Kidney tubule cell (primary cell): ENCODE results near the gene TM2D3.
"Not testable (repeated sequence)": the region's sequence is repeated elsewhere in the genome, so short reads cannot be mapped to it uniquely, and the experiment has no call there.

Source experiments
- DNase-seq: peaks from one replicate; pipeline ENCODE4 v3.0.0-alpha.2; 2018; ENCODE audit warnings: low spot score

TM2D3 gene

GRCh38 chr15:101657171-101657570, 5.0 kb upstream of the TM2D3 start:
- no peak for DNase-seq

- not testable (repeated sequence) for DNase-seq
These were observed 2.6 kb upstream of the TM2D3 start for GRCh38 chr15:101654624-101655337.

DNA sequence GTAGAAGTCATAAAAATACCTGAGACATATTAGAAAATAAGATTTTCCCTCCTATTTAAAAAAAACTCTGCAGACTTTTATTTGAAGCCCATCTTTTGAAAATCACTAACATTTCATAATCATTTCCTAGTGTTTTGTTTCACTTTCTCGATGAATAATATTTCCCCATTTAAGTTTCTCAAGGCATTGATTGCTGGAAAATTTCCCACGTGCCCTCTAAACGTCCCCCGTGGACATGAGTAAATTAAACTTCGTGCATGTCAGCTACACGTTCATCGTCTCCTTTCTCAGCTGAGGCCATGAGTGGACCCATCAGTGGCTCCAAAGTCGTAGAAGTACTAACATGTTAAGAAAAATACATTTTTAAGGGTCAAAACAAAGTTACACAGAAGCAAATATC, 2.0 kb upstream of the TM2D3 start:
- no peak for DNase-seq

GRCh38 chr15:101652786-101653430, 727 bp upstream of the TM2D3 start:
- DNase-seq: peak; percentile 67

DNA sequence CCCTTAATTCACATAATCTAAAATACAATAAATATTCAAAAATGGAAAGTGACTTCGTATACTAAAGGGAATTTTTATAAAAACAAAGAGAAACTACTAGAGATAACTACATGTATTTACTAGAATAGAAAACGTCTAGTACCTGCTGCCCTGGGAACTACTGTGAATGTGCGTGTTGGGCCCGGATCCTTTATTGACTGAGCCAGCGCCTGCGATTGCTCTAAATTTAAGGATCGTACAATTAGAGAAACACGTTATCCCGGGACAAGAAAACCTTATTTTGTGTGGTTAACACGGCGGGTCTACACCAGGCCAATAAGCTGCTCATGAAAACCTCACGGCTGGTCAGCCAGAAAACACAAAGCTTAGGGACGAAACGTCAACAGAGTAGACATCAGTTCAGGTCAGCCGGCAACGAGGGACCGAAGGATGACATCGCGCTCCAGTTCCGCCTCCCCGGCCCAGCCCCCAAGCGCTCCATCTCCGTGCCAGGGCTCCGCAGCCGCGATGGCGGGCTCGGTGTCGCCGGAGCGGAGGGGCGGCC, 555 bp downstream of the TM2D3 start:
- DNase-seq: no peak

DNA sequence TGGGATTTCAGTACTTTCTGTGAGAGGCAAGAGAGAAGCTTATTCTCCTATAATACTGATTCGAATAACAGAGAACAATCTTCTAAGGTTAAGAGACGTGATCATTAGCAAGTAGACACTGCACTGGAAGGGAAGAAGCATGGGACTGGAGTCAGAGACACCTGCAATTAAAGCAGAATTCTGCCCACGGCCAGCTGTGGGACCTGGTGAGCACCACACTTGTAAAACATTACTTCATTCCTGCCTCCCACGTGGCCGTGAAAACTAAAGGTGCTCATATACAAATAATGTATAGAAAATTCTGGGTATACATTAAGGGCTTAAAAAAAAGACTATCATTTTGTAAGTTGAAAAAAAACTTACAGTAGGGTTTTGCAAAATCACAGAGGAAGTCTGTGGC, 2.0 kb downstream of the TM2D3 start:
- DNase-seq: no peak

- DNase-seq: no peak
These were observed 3.8 kb downstream of the TM2D3 start for GRCh38 chr15:101648356-101648755.

DNA sequence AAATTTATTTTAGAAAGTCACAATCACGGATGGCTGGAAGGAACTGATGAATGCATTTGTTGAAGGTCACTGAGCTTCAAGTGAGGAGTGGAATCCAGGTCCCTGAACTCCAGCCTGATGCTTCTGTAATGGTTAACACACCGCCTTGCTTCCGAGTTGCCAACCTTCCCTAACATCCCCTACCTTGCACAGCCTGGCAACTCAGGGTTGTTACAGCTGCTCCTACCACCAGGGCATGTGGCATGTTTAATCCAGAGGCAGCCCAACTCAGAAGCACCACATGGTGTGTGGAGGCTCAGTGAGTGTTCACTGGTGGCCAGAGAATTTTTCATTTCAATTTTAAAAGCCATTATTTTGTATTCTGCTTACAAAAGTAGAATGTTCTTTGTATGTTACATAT, 4.9 kb downstream of the TM2D3 start:
- no peak for DNase-seq

DNA sequence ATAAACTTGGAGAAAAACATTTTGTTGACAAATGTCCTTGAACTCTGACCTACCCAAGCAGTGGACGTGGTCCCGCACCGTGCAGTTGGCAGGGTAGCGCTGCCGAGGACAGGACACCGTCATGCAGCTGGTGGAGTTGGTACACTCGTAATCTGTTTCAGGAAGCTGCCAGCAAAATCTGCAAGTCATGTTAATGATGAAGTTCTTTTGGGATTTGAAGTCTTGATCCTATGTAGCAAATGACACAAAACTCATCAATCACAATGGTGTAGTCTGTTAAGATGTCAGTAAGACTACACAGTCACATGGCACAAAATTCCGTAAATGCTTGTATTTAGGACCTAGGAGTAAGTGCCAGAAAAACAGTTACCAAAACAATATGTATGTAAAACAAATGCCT, 5.5 kb downstream of the TM2D3 start:
- DNase-seq: no peak

DNA sequence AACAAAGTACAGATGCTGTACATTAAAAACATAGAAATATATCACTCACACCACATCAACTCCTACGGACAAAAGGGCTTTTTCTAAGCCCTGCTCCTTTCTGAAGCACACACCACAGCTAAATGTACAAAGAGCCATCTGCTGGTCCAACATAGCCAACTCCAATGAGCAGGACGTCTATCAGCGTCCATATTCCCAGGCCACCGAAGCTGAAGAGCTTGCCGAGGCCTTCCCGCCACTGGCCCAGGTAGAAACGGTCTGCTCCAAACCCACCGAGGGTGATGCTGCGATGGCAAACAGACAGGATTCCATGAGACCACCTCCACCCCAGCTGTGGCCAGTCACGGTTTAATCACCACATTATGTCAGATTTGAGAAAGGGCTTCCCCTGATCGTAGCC, 9.8 kb downstream of the TM2D3 start:
- DNase-seq: no peak

DNA sequence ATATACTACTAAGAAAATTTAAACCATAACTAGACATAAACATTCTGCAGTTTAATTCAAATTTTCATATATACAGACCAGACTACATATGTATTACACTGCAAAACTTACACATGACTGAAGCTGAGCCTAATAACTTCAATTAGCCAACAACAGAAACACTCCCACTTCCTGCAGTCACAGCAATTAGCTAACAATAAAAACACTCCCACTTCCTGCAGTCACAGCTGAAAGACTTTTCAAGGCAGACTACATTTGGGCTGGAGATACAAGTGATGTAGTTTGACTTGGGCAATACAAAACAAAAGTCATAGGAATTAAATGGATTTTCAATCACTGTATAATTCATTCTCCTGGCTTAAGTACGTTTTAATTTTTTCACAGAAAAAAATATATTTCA, 10.3 kb downstream of the TM2D3 start:
- peak; percentile 47 for DNase-seq

DNA sequence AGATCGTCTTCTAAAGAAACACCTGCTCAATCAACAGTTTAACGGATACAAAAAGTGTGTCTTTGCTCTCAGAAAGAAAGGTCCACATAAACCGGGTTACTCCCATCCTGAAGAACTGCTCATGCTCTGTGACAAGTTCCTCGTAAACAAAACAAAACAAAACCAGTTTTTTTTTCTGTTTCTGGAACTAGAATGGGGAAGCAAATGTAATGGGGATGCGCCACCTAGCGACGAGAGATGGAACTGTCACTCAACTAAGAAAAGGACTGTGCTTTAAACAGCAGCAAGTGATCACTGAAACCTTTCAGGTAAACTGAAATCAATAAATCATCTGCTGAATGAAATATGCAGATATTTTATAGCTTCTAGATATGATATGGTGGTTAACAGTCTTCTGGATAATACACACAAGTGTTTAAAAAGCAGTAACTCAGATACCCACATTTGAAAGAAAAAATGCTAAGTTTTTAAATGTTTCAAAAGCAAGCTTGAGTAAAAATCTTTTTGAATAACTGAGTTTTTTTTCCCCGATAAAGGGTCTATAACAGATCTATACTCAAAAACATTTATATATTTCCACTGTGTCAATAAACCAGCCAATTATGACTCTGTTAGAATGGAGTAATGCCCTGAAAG, 10.9 kb downstream of the TM2D3 start:
- DNase-seq: peak; percentile 70

GRCh38 chr15:101639667-101640066, 12.5 kb downstream of the TM2D3 start:
- no peak for DNase-seq

DNA sequence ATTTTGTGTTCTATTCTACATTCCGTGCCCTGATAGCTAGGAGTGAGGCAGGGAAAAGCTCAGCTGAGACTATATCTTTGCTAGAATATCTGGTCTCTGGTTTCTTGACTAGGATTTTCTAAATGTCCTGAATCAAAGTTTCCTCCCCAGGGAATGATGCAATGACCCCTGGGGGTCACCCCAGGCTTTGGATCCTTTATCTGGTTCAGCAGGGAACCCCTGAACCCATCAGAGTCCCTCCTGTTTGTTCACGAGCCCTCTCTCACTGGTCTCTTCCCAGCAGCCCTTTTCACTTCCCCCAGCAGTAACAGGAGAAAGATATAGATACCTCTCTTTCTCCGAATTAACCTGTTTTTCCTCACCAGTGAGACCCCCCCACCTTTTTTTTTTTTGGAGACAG, 14.3 kb downstream of the TM2D3 start:
- DNase-seq: no peak

DNA sequence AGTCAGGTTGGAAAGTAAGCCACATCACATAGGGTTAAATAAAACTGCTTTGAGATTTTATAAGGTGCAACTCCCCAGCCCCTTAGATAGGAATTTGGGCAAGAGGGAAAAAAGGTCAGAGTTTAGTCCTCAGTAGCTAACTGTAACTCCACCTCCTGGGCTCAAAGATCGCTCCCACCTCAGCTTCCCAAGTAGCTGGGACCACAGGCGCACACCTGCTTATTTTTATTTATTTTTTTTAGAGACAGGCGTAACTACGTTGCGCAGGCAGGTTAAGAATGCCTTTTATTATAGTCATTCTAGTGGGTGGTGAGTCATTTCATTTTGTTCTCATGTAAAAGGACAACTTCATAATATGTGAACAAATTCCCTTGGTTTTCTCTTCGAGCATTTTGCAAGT, 14.7 kb downstream of the TM2D3 start:
- peak; percentile 68 for DNase-seq

GRCh38 chr15:101637038-101637437, 15.1 kb downstream of the TM2D3 start:
- DNase-seq: no peak

GRCh38 chr15:101635944-101636727, 16.0 kb downstream of the TM2D3 start:
- no peak for DNase-seq

DNA sequence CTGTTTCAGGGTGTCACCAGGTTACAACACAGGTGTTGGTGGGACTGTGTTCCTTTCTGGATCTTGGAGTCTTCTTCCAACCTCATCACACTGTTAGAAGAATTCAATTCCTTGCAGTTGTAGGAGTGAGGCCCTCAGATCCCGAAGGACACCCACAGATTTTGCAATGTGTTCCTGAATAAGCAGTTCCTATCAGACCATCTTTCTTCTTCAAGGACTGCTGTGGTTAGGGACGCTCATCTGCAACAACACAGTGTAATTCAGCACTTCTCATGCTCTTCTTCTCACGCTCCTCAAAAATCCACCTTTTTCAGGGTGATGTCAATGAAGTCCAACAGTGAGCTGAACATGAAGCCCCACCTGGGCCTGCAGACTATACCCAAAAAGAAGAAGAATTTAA, 18.8 kb downstream of the TM2D3 start:
- no peak for DNase-seq

- DNase-seq: not testable (repeated sequence)
These were observed 25.5 kb downstream of the TM2D3 start for GRCh38 chr15:101626729-101627128.

DNA sequence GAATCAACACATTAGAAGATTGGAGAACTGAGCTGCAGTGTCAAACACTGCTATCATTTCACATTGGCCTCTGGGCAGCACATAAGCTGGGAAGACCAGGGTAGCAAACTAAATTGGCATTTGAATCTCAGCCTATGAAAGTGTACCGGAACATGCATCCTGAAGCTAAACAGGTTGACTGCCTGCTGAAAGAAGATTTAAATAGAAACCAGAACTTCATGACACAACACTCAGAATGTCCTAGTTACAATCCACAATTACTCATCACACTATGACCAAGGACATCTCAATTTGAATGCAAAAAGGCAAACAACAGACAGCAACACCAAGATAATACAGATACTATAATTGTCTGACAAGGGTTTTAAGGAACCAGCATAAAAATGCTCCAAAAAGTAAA, 26.2 kb downstream of the TM2D3 start:
- peak; percentile 44 for DNase-seq

- peak; percentile 3 for DNase-seq
These were observed 27.0 kb downstream of the TM2D3 start for GRCh38 chr15:101625184-101625583.
